SK-N-SH (cell line): Measurements from ENCODE around the gene TANC1. TPM values are rescaled to one million over a fixed set of nuclear protein-coding genes. Genes with fewer than 3 reads are reported as not detected.

ENCODE experiments used
- CTCF ChIA-PET: fragments of 300-600, 350-600 bp; formaldehyde crosslinking; extraction: SDS; loops from one replicate; lab custom pipeline; 2021; lab: Yijun Ruan, JAX
- POLR2A ChIA-PET: fragments of 350-600 bp; sonication (Branson Sonifier 250); formaldehyde crosslinking; extraction: SDS; loops from one replicate; lab custom pipeline; 2020; ENCODE audit warnings: antibody characterized with exemption, inconsistent platforms; lab: Yijun Ruan, JAX
- DNase-seq: peaks from one replicate; pipeline ENCODE4 v3.0.0; 2012
- H2AFZ ChIP-seq: fragments of 200-600 bp; sonication (generic); 2 replicates; pipeline ENCODE4 v1.8.1; 2016; ENCODE audit warnings: antibody characterized with exemption, mild to moderate bottlenecking, low read depth
- H3F3A ChIP-seq: fragments of 200-600 bp; sonication (generic); replicated peaks from 2 replicates; pipeline ENCODE3; 2016; ENCODE audit warnings: antibody characterized with exemption, mild to moderate bottlenecking; ENCODE audit not compliant: insufficient read depth
- H3K27ac ChIP-seq, 2 experiments: fragments of 200-500 bp in 1 of 2; fragments of 200-600 bp in 1 of 2; sonication (Bioruptor generic) in 1 of 2; sonication (generic), shearing (Covaris generic) in 1 of 2; 2 replicates each; pipeline versions ENCODE4 v1.5.1 to v1.6.1; 2014 to 2016; ENCODE audit warnings: low read depth in 2 of 2, inconsistent platforms in 1 of 2, low read length in 1 of 2, mild to moderate bottlenecking in 1 of 2, mixed read lengths in 1 of 2
- H3K27me3 ChIP-seq: fragments of 200-600 bp; sonication (generic), shearing (Covaris generic); 2 replicates; pipeline ENCODE4 v1.6.1; 2016; ENCODE audit warnings: mixed run types; ENCODE audit not compliant: insufficient read depth
- H3K36me3 ChIP-seq, 2 experiments: fragments of 200-500 bp in 1 of 2; fragments of 200-600 bp in 1 of 2; sonication (Bioruptor generic) in 1 of 2; sonication (generic) in 1 of 2; replicated peaks in 1 of 2; 2 replicates each; pipeline versions ENCODE3 to v1.5.1; 2014 to 2016; ENCODE audit warnings: low read length in 1 of 2, mild to moderate bottlenecking in 1 of 2; ENCODE audit not compliant: insufficient read depth in 2 of 2, control insufficient read depth in 1 of 2
- H3K4me1 ChIP-seq, 2 experiments: fragments of 200-500 bp in 1 of 2; fragments of 200-600 bp in 1 of 2; sonication (Bioruptor generic) in 1 of 2; sonication (generic), shearing (Covaris generic) in 1 of 2; 2 replicates each; pipeline versions ENCODE4 v1.5.1 to v1.6.1; 2014 to 2016; ENCODE audit warnings: low read depth in 1 of 2, low read length in 1 of 2, mixed run types in 1 of 2; ENCODE audit not compliant: insufficient read depth in 2 of 2, control insufficient read depth in 1 of 2
- H3K4me2 ChIP-seq: fragments of 200-600 bp; sonication (generic), shearing (Covaris generic); 2 replicates; pipeline ENCODE4 v1.6.1; 2017; ENCODE audit warnings: mixed run types
- H3K4me3 ChIP-seq, 2 experiments: fragments of 200-500 bp in 1 of 2; fragments of 200-600 bp in 1 of 2; sonication (Bioruptor generic) in 1 of 2; sonication (generic), shearing (Covaris generic) in 1 of 2; 2 replicates each; pipeline versions ENCODE4 v1.5.1 to v1.8.1; 2014 to 2016; ENCODE audit warnings: low read depth in 2 of 2, inconsistent platforms in 1 of 2, low read length in 1 of 2, mild to moderate bottlenecking in 1 of 2, mixed read lengths in 1 of 2, moderate library complexity in 1 of 2
- H3K79me2 ChIP-seq: fragments of 200-600 bp; sonication (generic); 2 replicates; pipeline ENCODE4 v1.8.1; 2017; ENCODE audit warnings: mild to moderate bottlenecking; ENCODE audit not compliant: insufficient read depth
- H3K9ac ChIP-seq: fragments of 200-600 bp; sonication (generic); 2 replicates; pipeline ENCODE4 v1.6.1; 2017; ENCODE audit warnings: mixed run types
- H3K9me2 ChIP-seq: fragments of 200-600 bp; sonication (generic); 2 replicates; pipeline ENCODE4 v1.6.1; 2017; ENCODE audit warnings: mixed run types
- H3K9me3 ChIP-seq: fragments of 200-600 bp; sonication (generic); 2 replicates; pipeline ENCODE4 v1.6.1; 2017; ENCODE audit warnings: mixed run types, mild to moderate bottlenecking, moderate library complexity
- H4K20me1 ChIP-seq: fragments of 200-600 bp; sonication (generic); 2 replicates; pipeline ENCODE4 v1.6.1; 2017; ENCODE audit warnings: mild to moderate bottlenecking, mixed run types; ENCODE audit not compliant: insufficient read depth
- CHD2 ChIP-seq: fragments of 150-350 bp; IDR thresholded peaks from 2 replicates; pipeline ENCODE4 v1.6.1; 2018; ENCODE audit warnings: low read length; ENCODE audit not compliant: partially characterized antibody
- ELF1 ChIP-seq: IDR thresholded peaks from 2 replicates; pipeline ENCODE4 v1.4.0; 2012
- FOXJ3 ChIP-seq: sonication (generic); formaldehyde crosslinking; IDR thresholded peaks from 2 replicates; pipeline ENCODE4 v1.5.1; 2020; ENCODE audit warnings: mild to moderate bottlenecking, missing genetic modification reagents
- JUND ChIP-seq: IDR thresholded peaks from 2 replicates; pipeline ENCODE4 v1.4.0; 2012
- MAX ChIP-seq: IDR thresholded peaks from 2 replicates; pipeline ENCODE4 v1.4.0; 2012; ENCODE audit warnings: low read depth
- MXI1 ChIP-seq: IDR thresholded peaks from 2 replicates; pipeline ENCODE4 v1.6.1; 2012; ENCODE audit warnings: mild to moderate bottlenecking, low read depth, low read length, improper control_type of control experiment
- POLR2AphosphoS5 ChIP-seq: IDR thresholded peaks from 2 replicates; pipeline ENCODE4 v1.6.1; 2012; ENCODE audit warnings: low read depth, low read length
- RAD21 ChIP-seq: IDR thresholded peaks from 2 replicates; pipeline ENCODE4 v1.6.1; 2012; ENCODE audit warnings: mild to moderate bottlenecking, low read length
- RCOR1 ChIP-seq: fragments of 150-350 bp; IDR thresholded peaks from 2 replicates; pipeline ENCODE4 v1.6.1; 2017; ENCODE audit warnings: antibody characterized with exemption, low read length
- RFX5 ChIP-seq: IDR thresholded peaks from 2 replicates; pipeline ENCODE4 v1.6.1; 2012; ENCODE audit warnings: mild to moderate bottlenecking, improper control_type of control experiment, low read length
- SMC3 ChIP-seq: IDR thresholded peaks from 2 replicates; pipeline ENCODE4 v1.6.1; 2012; ENCODE audit warnings: low read depth, low read length, improper control_type of control experiment
- TAF1 ChIP-seq: IDR thresholded peaks from 2 replicates; pipeline ENCODE4 v1.6.1; 2012; ENCODE audit warnings: low read depth, mild to moderate bottlenecking, low read length, moderate library complexity, borderline replicate concordance
- TCF12 ChIP-seq: IDR thresholded peaks from 2 replicates; pipeline ENCODE4 v1.4.0; 2012
- TEAD4 ChIP-seq: IDR thresholded peaks from 2 replicates; pipeline ENCODE4 v1.4.0; 2012; ENCODE audit warnings: mild to moderate bottlenecking, borderline replicate concordance; ENCODE audit not compliant: insufficient read depth
- USF2 ChIP-seq: fragments of 150-350 bp; IDR thresholded peaks from 2 replicates; pipeline ENCODE4 v1.6.1; 2017; ENCODE audit warnings: antibody characterized with exemption, low read length, low read depth, borderline replicate concordance
- YY1 ChIP-seq: IDR thresholded peaks from 2 replicates; pipeline ENCODE4 v1.4.0; 2012; ENCODE audit warnings: low read depth, mild to moderate bottlenecking
- ZBTB33 ChIP-seq: IDR thresholded peaks from 2 replicates; pipeline ENCODE4 v1.4.0; 2012; ENCODE audit warnings: low read depth, borderline replicate concordance
- WGBS: methylation state at CpG from one replicate; pipeline ENCODE4 v1.1.6; 2017; ENCODE audit warnings: low lambda C conversion rate; 5-methylcytosine and 5-hydroxymethylcytosine counted together
- polyA plus RNA-seq, 3 experiments: library from polyadenylated mRNA; depleted of rRNA; stranded (reverse); fragments of >200 nt; gene quantifications; 2 replicates each; pipeline ENCODE4 v1.2.3, GENCODE V29; 2012
- TF ChIP-seq, protein P1 (sequence below): fragments of 150-350 bp; IDR thresholded peaks from 2 replicates; pipeline ENCODE4 v1.6.1; 2016; ENCODE audit warnings: mild to moderate bottlenecking, low read depth, low read length

The TANC1 gene
- polyA plus RNA-seq, 1 of the 3 experiments (the other 2 are of a cell fraction): 19.2 TPM

GRCh38 chr2:158993030-158993429, 24.6 kb downstream of the TANC1 start:
- Histone ChIP-seq H3F3A (peaks cover 12% of the 10 kb centered on the region), H3K4me2 (no peak overlapping the region), H3K36me3 (no peaks in the 10 kb centered on the region), H3K9me2 (no peaks in the 10 kb centered on the region), H4K20me1 (peaks cover 22% of the 10 kb centered on the region), H3K79me2 (peaks cover 87% of the 10 kb centered on the region), H3K27ac (no peak overlapping the region; a peak in 1 of 4 replicates), H3K9me3 (no peaks in the 10 kb centered on the region), H3K27me3 (no peaks in the 10 kb centered on the region), H3K4me1 (peaks cover 5 to 22% of the 10 kb centered on the region in 2 experiments; a peak in 2 of 4 replicates), H3K4me3 (no peak overlapping the region), H3K9ac (no peak overlapping the region), H2AFZ (no peak overlapping the region)
- no peak for TF ChIP-seq MAX
- TF ChIP-seq, protein P1, sequence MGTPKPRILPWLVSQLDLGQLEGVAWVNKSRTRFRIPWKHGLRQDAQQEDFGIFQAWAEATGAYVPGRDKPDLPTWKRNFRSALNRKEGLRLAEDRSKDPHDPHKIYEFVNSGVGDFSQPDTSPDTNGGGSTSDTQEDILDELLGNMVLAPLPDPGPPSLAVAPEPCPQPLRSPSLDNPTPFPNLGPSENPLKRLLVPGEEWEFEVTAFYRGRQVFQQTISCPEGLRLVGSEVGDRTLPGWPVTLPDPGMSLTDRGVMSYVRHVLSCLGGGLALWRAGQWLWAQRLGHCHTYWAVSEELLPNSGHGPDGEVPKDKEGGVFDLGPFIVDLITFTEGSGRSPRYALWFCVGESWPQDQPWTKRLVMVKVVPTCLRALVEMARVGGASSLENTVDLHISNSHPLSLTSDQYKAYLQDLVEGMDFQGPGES: no peak
- no peak for TF ChIP-seq FOXJ3 (CRISPR knock-in tag)
- no peak for TF ChIP-seq RFX5
- no peak for TF ChIP-seq SMC3
- no peak for TF ChIP-seq MXI1
- TF ChIP-seq TCF12: no peak
- TF ChIP-seq RAD21: no peak
- no peak for TF ChIP-seq CHD2
- no peak for TF ChIP-seq ZBTB33
- TF ChIP-seq YY1: no peak
- no peak for TF ChIP-seq TEAD4
- no peak for TF ChIP-seq ELF1
- no peak for TF ChIP-seq POLR2AphosphoS5
- no peak for TF ChIP-seq TAF1
- no peak for TF ChIP-seq JUND
- TF ChIP-seq USF2: no peak
- TF ChIP-seq RCOR1: no peak
- POLR2A ChIA-PET: interaction anchor here (1.0 kb wide), 1 partner anchor 23 kb away, joined by 3 read pairs; no protein-coding TSS in a partner anchor
- CTCF ChIA-PET: interaction anchor here (0.6 to 1.2 kb wide), 2 partner anchors 12 to 126 kb away, joined by 3 read pairs; no protein-coding TSS in a partner anchor
- no peak for DNase-seq
- WGBS: 90% methylated on average over 5 of the region's 5 CpGs
